HCT116 (cell line): ENCODE results near the gene STX1B. TPM values are rescaled to one million over a fixed set of nuclear protein-coding genes. Genes with fewer than 3 reads are reported as not detected.

Experiments
- ATAC-seq: fragments of 200-7000 bp; cut with Tn5 transposase; 2 replicates; pipeline ENCODE4 v1.9.1; 2020; ENCODE audit warnings: mild to moderate bottlenecking, moderate library complexity
- BruUV-seq: library from RNA; stranded (reverse); fragments of 400-500 nt; replicated peaks from 2 replicates; lab custom pipeline; 2021; lab: Mats Ljungman, UMichigan
- CTCF ChIA-PET: fragments of 300-600 bp; sonication (Branson Sonifier 250); formaldehyde crosslinking; loops from one replicate; lab custom pipeline; 2021; ENCODE audit warnings: antibody characterized with exemption; lab: Charles Lee
- POLR2A ChIA-PET: fragments of 300-600, 350-600 bp; sonication (Branson Sonifier 250); formaldehyde crosslinking; loops from one replicate; lab custom pipeline; 2021; ENCODE audit warnings: antibody characterized with exemption; lab: Charles Lee
- RAD21 ChIA-PET, 2 experiments: fragments of 300-600 bp; sonication (Branson Sonifier 250); formaldehyde crosslinking; loops; one replicate each; lab custom pipeline; 2023; ENCODE audit warnings: low total read pairs in 2 of 2; ENCODE audit not compliant: uncharacterized antibody in 2 of 2, unreplicated experiment in 2 of 2, low non-redundant PET in 1 of 2; lab: Charles Lee
- DNase-seq: peaks from one replicate; pipeline ENCODE4 v3.0.0-alpha.2; 2010; ENCODE audit warnings: low read depth, low spot score
- H2AFZ ChIP-seq: fragments of 200-600 bp; shearing (Covaris generic), sonication (generic); 2 replicates; pipeline ENCODE4 v1.6.1; 2017; ENCODE audit warnings: low read depth, mixed run types, mixed read lengths, antibody characterized with exemption, low read length; ENCODE audit not compliant: poor library complexity, severe bottlenecking
- H3K27ac ChIP-seq: 2 replicates; pipeline ENCODE4 v1.5.1; 2012; ENCODE audit warnings: low read depth, low read length
- H3K27me3 ChIP-seq: fragments of 200-600 bp; sonication (generic); 2 replicates; pipeline ENCODE4 v1.6.1; 2016; ENCODE audit warnings: mixed run types, low read length, mixed read lengths; ENCODE audit not compliant: insufficient read depth
- H3K36me3 ChIP-seq, 2 experiments: fragments of 200-500 bp in 1 of 2; fragments of 200-600 bp in 1 of 2; sonication (Bioruptor generic) in 1 of 2; sonication (generic) in 1 of 2; 2 replicates each; pipeline versions ENCODE4 v1.5.1 to v1.6.1; 2014 to 2016; ENCODE audit warnings: low read length in 2 of 2, inconsistent platforms in 1 of 2, mixed read lengths in 1 of 2, mixed run types in 1 of 2; ENCODE audit not compliant: insufficient read depth in 2 of 2, control insufficient read depth in 1 of 2
- H3K4me1 ChIP-seq, 2 experiments: fragments of 200-600 bp in 1 of 2; sonication (generic) in 1 of 2; 2 replicates each; pipeline versions ENCODE4 v1.5.1 to v1.6.1; 2012 to 2017; ENCODE audit warnings: low read length in 2 of 2, inconsistent platforms in 1 of 2, mild to moderate bottlenecking in 1 of 2, mixed read lengths in 1 of 2, mixed run types in 1 of 2, moderate library complexity in 1 of 2; ENCODE audit not compliant: insufficient read depth in 2 of 2, control insufficient read depth in 1 of 2
- H3K4me2 ChIP-seq: fragments of 200-600 bp; sonication (generic); 2 replicates; pipeline ENCODE4 v1.6.1; 2017; ENCODE audit warnings: mixed run types, low read length, mixed read lengths
- H3K4me3 ChIP-seq, 2 experiments: fragments of 200-600 bp in 1 of 2; sonication (generic) in 1 of 2; replicated peaks in 1 of 2; 2 replicates each; pipeline ENCODE4 v1.5.1; 2011 to 2016; ENCODE audit warnings: low read length in 2 of 2, control low read depth in 1 of 2, low read depth in 1 of 2, mild to moderate bottlenecking in 1 of 2, mixed read lengths in 1 of 2, mixed run types in 1 of 2
- H3K79me2 ChIP-seq: fragments of 200-600 bp; sonication (generic); 2 replicates; pipeline ENCODE4 v1.6.1; 2017; ENCODE audit warnings: mild to moderate bottlenecking, mixed run types, low read length, moderate library complexity, mixed read lengths; ENCODE audit not compliant: insufficient read depth
- H3K9ac ChIP-seq: fragments of 200-600 bp; sonication (generic); 2 replicates; pipeline ENCODE4 v1.6.1; 2016; ENCODE audit warnings: low read length, mixed read lengths
- H3K9me2 ChIP-seq: fragments of 200-600 bp; sonication (generic), shearing (Covaris generic); 2 replicates; pipeline ENCODE4 v1.6.1; 2017; ENCODE audit warnings: mixed run types, mild to moderate bottlenecking, moderate library complexity; ENCODE audit not compliant: insufficient read depth
- H3K9me3 ChIP-seq, 2 experiments: fragments of 200-500 bp in 1 of 2; fragments of 200-600 bp in 1 of 2; sonication (Bioruptor generic) in 1 of 2; sonication (generic) in 1 of 2; 2 replicates each; pipeline ENCODE4 v1.6.1; 2014 to 2017; ENCODE audit warnings: low read length in 2 of 2, mixed read lengths in 2 of 2, inconsistent platforms in 1 of 2, low read depth in 1 of 2, mild to moderate bottlenecking in 1 of 2, mixed run types in 1 of 2, moderate library complexity in 1 of 2; ENCODE audit not compliant: control insufficient read depth in 1 of 2, insufficient read depth in 1 of 2
- H4K20me1 ChIP-seq: fragments of 200-600 bp; sonication (generic), shearing (Covaris generic); 2 replicates; pipeline ENCODE4 v1.6.1; 2017; ENCODE audit warnings: mixed run types, mild to moderate bottlenecking, moderate library complexity; ENCODE audit not compliant: insufficient read depth
- ELF1 ChIP-seq: IDR thresholded peaks from 2 replicates; pipeline ENCODE4 v1.6.1; 2012; ENCODE audit warnings: low read depth, borderline replicate concordance
- RAD21 ChIP-seq: IDR thresholded peaks from 2 replicates; pipeline ENCODE4 v1.6.1; 2012; ENCODE audit warnings: low read depth, mild to moderate bottlenecking
- ZNF274 ChIP-seq: fragments of 200-500 bp; sonication (Bioruptor generic); IDR thresholded peaks from 2 replicates; pipeline ENCODE4 v1.6.1; 2014; ENCODE audit warnings: mild to moderate bottlenecking, low read depth, low read length, inconsistent platforms
- intact Hi-C: fragments of 100-400 bp; cut with micrococcal nuclease; formaldehyde crosslinking; loops from 2 replicates; pipeline ENCODE4 v1.10.0; 2022
- total RNA-seq: library from RNA; stranded (reverse); gene quantifications from one replicate; pipeline ENCODE4 v1.2.1, GENCODE V29; 2021; ENCODE audit not compliant: unreplicated experiment
- TF ChIP-seq, protein P1 (sequence below): IDR thresholded peaks from 2 replicates; pipeline ENCODE4 v1.6.1; 2012; ENCODE audit warnings: low read depth

Gene STX1B
- total RNA-seq, 1 experiment from 2014 or later, result 1.6 TPM

DNA sequence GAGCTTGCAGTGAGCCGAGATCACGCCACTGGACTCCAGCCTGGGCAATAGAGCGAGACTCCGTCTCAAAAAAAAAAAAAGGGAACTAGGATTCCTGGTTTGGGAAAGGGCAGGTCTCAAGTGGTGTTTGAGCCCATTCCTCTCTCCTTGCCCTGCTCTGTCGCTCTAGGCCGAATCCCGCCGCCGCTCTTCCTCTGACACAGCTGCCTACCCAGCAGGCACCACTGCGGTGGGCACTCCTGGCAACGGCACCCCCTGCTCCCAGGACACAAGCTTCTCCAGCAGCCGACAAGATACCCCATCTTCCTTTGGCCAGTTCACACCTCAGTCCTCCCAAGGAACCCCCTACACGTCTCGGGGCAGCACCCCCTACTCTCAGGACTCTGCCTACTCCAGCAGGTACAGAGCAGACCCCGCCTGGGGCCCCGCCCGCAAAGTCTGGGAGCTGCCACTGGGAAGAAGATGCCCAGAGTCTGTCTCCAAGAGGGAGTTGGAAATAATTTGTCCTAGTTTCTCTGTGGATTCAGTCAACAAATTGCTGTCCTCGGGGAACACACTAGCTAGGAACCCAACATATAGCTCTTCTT lies 46.4 kb downstream of the STX1B start:
- ChIA-PET CTCF (no interaction called here), POLR2A (no interaction called here), RAD21 (no interaction called here)
- no peak overlapping the region for H3K27ac ChIP-seq
- no peaks in the 10 kb centered on the region for H3K9me3 ChIP-seq
- H3K79me2 ChIP-seq, result peaks cover 20% of the 10 kb centered on the region
- BruUV-seq, result no TSS peak
- no peak overlapping the region for H3K9ac ChIP-seq
- H2AFZ ChIP-seq, result no peak overlapping the region
- TF ChIP-seq RAD21, result no peak
- no peak overlapping the region for H3K4me3 ChIP-seq
- H3K4me2 ChIP-seq, result no peak overlapping the region
- H3K4me1 ChIP-seq, result peaks cover 4% of the 10 kb centered on the region in 2 experiments
- peaks cover 71 to 75% of the 10 kb centered on the region in 2 experiments for H3K36me3 ChIP-seq
- intact Hi-C loops, result no loop called here
- no peaks in the 10 kb centered on the region for H4K20me1 ChIP-seq
- no peaks in the 10 kb centered on the region for H3K27me3 ChIP-seq
- no peaks in the 10 kb centered on the region for H3K9me2 ChIP-seq
- no peak for DNase-seq
- no peak for ATAC-seq

GRCh38 chr16:30961384-30961783 lies 49.1 kb downstream of the STX1B start:
- no peak overlapping the region for H3K4me2 ChIP-seq
- intact Hi-C loops, result no loop called here
- ChIA-PET RAD21 (no interaction called here), POLR2A (no interaction called here), CTCF (no interaction called here)
- no peaks in the 10 kb centered on the region for H3K27me3 ChIP-seq
- DNase-seq (no peak), ATAC-seq (no peak)
- peaks cover 15 to 20% of the 10 kb centered on the region in 2 experiments for H3K4me1 ChIP-seq
- H4K20me1 ChIP-seq, result no peaks in the 10 kb centered on the region
- H2AFZ ChIP-seq, result no peak overlapping the region
- H3K27ac ChIP-seq, result no peak overlapping the region
- H3K36me3 ChIP-seq, result peaks cover 61 to 65% of the 10 kb centered on the region in 2 experiments
- H3K9ac ChIP-seq, result no peak overlapping the region
- no peaks in the 10 kb centered on the region for H3K9me2 ChIP-seq
- no peaks in the 10 kb centered on the region for H3K9me3 ChIP-seq
- no peak overlapping the region for H3K4me3 ChIP-seq
- TF ChIP-seq, protein P1, sequence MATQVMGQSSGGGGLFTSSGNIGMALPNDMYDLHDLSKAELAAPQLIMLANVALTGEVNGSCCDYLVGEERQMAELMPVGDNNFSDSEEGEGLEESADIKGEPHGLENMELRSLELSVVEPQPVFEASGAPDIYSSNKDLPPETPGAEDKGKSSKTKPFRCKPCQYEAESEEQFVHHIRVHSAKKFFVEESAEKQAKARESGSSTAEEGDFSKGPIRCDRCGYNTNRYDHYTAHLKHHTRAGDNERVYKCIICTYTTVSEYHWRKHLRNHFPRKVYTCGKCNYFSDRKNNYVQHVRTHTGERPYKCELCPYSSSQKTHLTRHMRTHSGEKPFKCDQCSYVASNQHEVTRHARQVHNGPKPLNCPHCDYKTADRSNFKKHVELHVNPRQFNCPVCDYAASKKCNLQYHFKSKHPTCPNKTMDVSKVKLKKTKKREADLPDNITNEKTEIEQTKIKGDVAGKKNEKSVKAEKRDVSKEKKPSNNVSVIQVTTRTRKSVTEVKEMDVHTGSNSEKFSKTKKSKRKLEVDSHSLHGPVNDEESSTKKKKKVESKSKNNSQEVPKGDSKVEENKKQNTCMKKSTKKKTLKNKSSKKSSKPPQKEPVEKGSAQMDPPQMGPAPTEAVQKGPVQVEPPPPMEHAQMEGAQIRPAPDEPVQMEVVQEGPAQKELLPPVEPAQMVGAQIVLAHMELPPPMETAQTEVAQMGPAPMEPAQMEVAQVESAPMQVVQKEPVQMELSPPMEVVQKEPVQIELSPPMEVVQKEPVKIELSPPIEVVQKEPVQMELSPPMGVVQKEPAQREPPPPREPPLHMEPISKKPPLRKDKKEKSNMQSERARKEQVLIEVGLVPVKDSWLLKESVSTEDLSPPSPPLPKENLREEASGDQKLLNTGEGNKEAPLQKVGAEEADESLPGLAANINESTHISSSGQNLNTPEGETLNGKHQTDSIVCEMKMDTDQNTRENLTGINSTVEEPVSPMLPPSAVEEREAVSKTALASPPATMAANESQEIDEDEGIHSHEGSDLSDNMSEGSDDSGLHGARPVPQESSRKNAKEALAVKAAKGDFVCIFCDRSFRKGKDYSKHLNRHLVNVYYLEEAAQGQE, result no peak
- TF ChIP-seq ELF1 (no peak), ZNF274 (no peak)
- H3K79me2 ChIP-seq, result peaks cover 28% of the 10 kb centered on the region
- no TSS peak for BruUV-seq
